ENCODE results near the gene DGKA.

GRCh38 chr12:55973599-55974307 lies 42.8 kb downstream of the DGKA start, which contains the start of gene RAB5B:
- TF ChIP-seq CTCF (IDR thresholded peaks at IDR 0.05) (no peak), REST (IDR thresholded peaks at IDR 0.05; ENCODE audit: insufficient read depth in 1 of 2, low read depth in 2 of 2, low read length in 1 of 2) (no peak), POLR2AphosphoS5 (IDR thresholded peaks at IDR 0.05; ENCODE audit: low read depth, low read length) (no peak; the same call in 1 of the 2 replicates)
